Esophagus (tissue), 2 donors: ENCODE results near the gene FAM83E. TPM values are rescaled to one million over a fixed set of nuclear protein-coding genes. Genes with fewer than 3 reads are reported as not detected.

Source experiments
- H3K27ac ChIP-seq, 2 donors: one replicate each; pipeline ENCODE4 v1.5.1; 2013; ENCODE audit warnings: low read depth in 2 of 2, mild to moderate bottlenecking in 2 of 2, inconsistent platforms in 1 of 2, low read length in 1 of 2, moderate library complexity in 1 of 2
- H3K27me3 ChIP-seq, 2 donors: one replicate each; pipeline ENCODE4 v1.6.1; 2013; ENCODE audit warnings: low read length in 2 of 2, control low read depth in 1 of 2, mild to moderate bottlenecking in 1 of 2; ENCODE audit not compliant: insufficient read depth in 2 of 2, control insufficient read depth in 1 of 2
- H3K36me3 ChIP-seq, 2 donors: one replicate each; pipeline ENCODE4 v1.6.1; 2013; ENCODE audit warnings: low read length in 1 of 2; ENCODE audit not compliant: control insufficient read depth in 2 of 2, insufficient read depth in 2 of 2
- H3K4me1 ChIP-seq, 2 donors: one replicate each; pipeline ENCODE4 v1.6.1; 2013; ENCODE audit warnings: low read length in 1 of 2; ENCODE audit not compliant: control insufficient read depth in 2 of 2, insufficient read depth in 2 of 2
- H3K4me3 ChIP-seq, 2 donors: one replicate each; pipeline ENCODE4 v1.5.1; 2013; ENCODE audit warnings: low read length in 2 of 2, mild to moderate bottlenecking in 2 of 2, low read depth in 1 of 2, moderate library complexity in 1 of 2
- H3K9me3 ChIP-seq, 2 donors: one replicate each; pipeline ENCODE4 v1.6.1; 2013; ENCODE audit warnings: mild to moderate bottlenecking in 2 of 2, low read depth in 1 of 2, low read length in 1 of 2, moderate library complexity in 1 of 2; ENCODE audit not compliant: control insufficient read depth in 2 of 2, insufficient read depth in 1 of 2
- whole genome bisulfite sequencing, 2 donors: extraction: QIAGEN DNeasy Blood & Tissue Kit; methylation state at CpG; one replicate each; pipeline ENCODE4 v1.1.7; 2013; 5-methylcytosine and 5-hydroxymethylcytosine counted together
- polyA plus RNA-seq, 2 donors: library from polyadenylated mRNA; stranded (reverse); fragments of 200-250 nt; gene quantifications; one replicate each; pipeline ENCODE4 v1.2.3, GENCODE V29; 2013
- donor health status: healthy with polysubstance abuse.
- donor health status: Bipolar disorder and iron deficiency.

The FAM83E gene
- polyA plus RNA-seq, 2 donors = 6.5 to 26.7 TPM

GRCh38 chr19:48623556-48624066 lies 8.7 kb upstream of the FAM83E start:
- Histone ChIP-seq H3K36me3 (peaks cover 0 to 2% of the 10 kb centered on the region in 2 donors), H3K27ac (peak overlapping the region; percentile 79 to 88), H3K4me1 (peaks cover 0 to 14% of the 10 kb centered on the region in 2 donors), H3K27me3 (no peaks in the 10 kb centered on the region), H3K4me3 (peak overlapping the region; percentile 23 to 48), H3K9me3 (no peaks in the 10 kb centered on the region)
- 18 to 21% methylated on average over 8 of the region's 8 CpGs for WGBS, 2 donors

- peak overlapping the region; percentile 93 to 98 for H3K27ac ChIP-seq
- no peaks in the 10 kb centered on the region for H3K27me3 ChIP-seq
- H3K36me3 ChIP-seq = peaks cover 11 to 28% of the 10 kb centered on the region in 2 donors
- peaks cover 0 to 22% of the 10 kb centered on the region in 2 donors for H3K4me1 ChIP-seq
- H3K4me3 ChIP-seq = peak overlapping the region; percentile 48 to 91
- no peaks in the 10 kb centered on the region for H3K9me3 ChIP-seq
- WGBS, 2 donors = 27 to 30% methylated on average over 6 of the region's 6 CpGs
Measured at GRCh38 chr19:48619692-48620585, 5.1 kb upstream of the FAM83E start.

DNA sequence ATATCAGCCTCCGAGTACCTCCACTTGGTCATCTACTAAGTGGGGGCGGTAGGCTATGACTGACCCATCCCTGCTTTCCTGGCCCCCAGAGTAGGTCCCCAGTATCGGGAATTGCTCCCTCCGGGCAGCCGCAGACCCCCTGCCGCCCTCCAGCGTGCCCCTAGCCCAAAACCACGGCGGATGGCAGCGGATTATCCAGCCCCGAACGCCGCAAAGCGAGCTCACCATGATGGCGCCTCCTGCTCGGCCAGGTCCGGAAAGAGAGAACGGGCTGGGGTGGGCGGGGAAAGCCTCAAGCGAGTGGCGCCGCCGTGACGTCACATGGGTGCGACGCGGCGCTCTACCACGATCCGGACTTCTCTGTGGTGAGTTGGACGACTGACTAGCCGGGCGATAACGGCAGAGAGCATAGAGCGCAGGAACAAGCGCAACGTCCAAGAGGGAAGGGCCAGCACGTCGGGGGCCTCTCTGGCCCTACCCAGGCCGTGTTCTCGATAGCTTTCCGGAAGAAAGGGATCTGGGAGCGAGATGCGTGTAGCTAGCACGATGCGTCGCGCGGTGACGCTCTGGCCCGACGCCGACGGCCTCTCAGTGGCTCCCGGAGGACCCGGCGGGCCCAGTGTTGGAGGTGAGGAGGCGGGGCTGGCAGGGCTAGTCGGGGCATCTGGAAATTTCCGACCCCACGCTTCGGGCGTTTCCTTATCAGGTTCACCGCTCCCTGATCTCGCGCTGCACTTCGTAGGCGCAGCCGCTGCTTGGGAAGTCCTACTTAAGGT lies 4.2 kb upstream of the FAM83E start, which contains the start of the genes RPL18 and SPHK2:
RPL18 (minus strand) TSS at position 263 of the 776 bp plus-strand sequence; CDS start at position 228, 35 bp downstream.
SPHK2 (plus strand) TSS at position 591 of the 776 bp plus-strand sequence. CDS start 1,009 bp downstream, outside the sequence.
- Histone ChIP-seq H3K36me3 (peaks cover 11 to 28% of the 10 kb centered on the region in 2 donors), H3K4me1 (peaks cover 0 to 23% of the 10 kb centered on the region in 2 donors), H3K27ac (peak within 1 kb of the TSS; percentile 93 to 98), H3K27me3 (no peaks in the 10 kb centered on the region), H3K9me3 (no peaks in the 10 kb centered on the region), H3K4me3 (peak within 1 kb of the TSS; percentile 85 to 91)
- 0% methylated on average over 69 of the region's 69 CpGs for WGBS, 2 donors

DNA sequence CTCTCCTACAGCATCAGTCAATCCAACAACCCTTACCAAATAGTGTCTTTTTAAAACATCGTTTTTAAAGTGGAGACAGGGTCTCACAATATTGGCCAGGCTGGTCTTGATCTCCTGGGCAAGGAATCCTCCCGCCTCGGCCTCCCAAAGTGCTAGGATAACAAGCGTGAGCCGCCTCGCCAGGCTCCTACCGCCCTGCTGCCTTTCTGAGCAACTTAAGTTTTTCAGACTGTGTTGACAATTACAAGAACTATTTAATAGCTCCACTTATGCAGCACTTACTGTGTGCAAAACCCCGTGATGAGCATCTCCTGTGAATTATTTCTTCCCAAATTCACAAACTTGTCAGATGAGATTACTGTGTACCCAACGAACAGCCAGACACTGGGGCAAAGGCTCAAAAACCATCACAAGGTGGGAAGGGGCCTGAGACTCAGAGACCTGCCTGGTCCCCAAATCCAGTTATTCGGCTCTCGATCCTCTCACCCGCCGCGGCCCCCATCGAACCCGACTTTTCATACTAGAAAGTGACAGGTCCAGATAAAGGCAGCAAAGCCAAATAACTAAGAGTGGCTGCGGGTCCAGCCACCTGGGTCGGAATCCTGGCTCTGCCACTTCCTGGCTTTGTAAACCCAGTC lies 3.5 kb upstream of the FAM83E start:
- Histone ChIP-seq H3K36me3 (peaks cover 11 to 28% of the 10 kb centered on the region in 2 donors), H3K4me1 (peaks cover 0 to 30% of the 10 kb centered on the region in 2 donors), H3K27me3 (no peaks in the 10 kb centered on the region), H3K9me3 (no peaks in the 10 kb centered on the region), H3K27ac (peak overlapping the region; percentile 93 to 98), H3K4me3 (peak overlapping the region; percentile 85 to 91)
- WGBS, 2 donors = 1 to 2% methylated on average over 18 of the region's 18 CpGs

- 38% methylated on average over 18 of the region's 18 CpGs for WGBS, 2 donors
- Histone ChIP-seq H3K36me3 (peaks cover 11 to 28% of the 10 kb centered on the region in 2 donors), H3K27ac (peak overlapping the region; percentile 88 to 93), H3K27me3 (no peaks in the 10 kb centered on the region), H3K9me3 (no peaks in the 10 kb centered on the region), H3K4me1 (peaks cover 0 to 31% of the 10 kb centered on the region in 2 donors), H3K4me3 (peak overlapping the region; percentile 85 to 91)
Measured at GRCh38 chr19:48617146-48617937, 2.5 kb upstream of the FAM83E start.

GRCh38 chr19:48616491-48617056 lies 1.7 kb upstream of the FAM83E start:
- no peaks in the 10 kb centered on the region for H3K27me3 ChIP-seq
- WGBS, 2 donors = 46 to 51% methylated on average over 12 of the region's 12 CpGs

DNA sequence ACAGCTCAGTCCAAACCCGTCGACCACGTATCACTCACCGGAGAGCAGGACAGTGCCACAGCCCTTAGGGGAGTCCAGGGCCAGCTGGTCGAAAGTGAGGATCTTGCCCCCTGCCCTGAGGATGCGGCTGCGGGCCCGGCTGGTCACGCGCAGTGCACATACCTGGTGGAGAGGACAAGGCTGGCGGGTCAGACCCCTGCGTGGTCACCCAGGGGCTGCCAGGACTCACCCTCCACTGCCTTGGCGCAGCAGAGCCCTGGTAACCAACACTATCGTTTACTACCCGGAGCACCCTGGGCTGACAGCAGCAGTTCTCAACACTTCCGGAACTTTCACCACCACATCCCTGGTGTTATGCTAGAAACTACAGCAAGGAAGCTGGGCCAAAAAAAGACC lies 1.2 kb upstream of the FAM83E start:
- WGBS, 2 donors = 74 to 77% methylated on average over 15 to 16 of the region's 16 CpGs
- peaks cover 0 to 31% of the 10 kb centered on the region in 2 donors for H3K4me1 ChIP-seq
- H3K36me3 ChIP-seq = peaks cover 11 to 28% of the 10 kb centered on the region in 2 donors
- no peaks in the 10 kb centered on the region for H3K9me3 ChIP-seq
- no peaks in the 10 kb centered on the region for H3K27me3 ChIP-seq
- H3K27ac ChIP-seq = peak overlapping the region; percentile 84 to 88
- H3K4me3 ChIP-seq = peak overlapping the region in 1 of 2 donors; percentile 18

More at GRCh38 chr19:48616491-48617056, 1.7 kb upstream of the FAM83E start:
- H3K27ac ChIP-seq = peak overlapping the region; percentile 88 to 93
- H3K4me1 ChIP-seq = peaks cover 0 to 31% of the 10 kb centered on the region in 2 donors
- peaks cover 11 to 28% of the 10 kb centered on the region in 2 donors for H3K36me3 ChIP-seq
- peak overlapping the region; percentile 39 to 91 for H3K4me3 ChIP-seq
- no peaks in the 10 kb centered on the region for H3K9me3 ChIP-seq

DNA sequence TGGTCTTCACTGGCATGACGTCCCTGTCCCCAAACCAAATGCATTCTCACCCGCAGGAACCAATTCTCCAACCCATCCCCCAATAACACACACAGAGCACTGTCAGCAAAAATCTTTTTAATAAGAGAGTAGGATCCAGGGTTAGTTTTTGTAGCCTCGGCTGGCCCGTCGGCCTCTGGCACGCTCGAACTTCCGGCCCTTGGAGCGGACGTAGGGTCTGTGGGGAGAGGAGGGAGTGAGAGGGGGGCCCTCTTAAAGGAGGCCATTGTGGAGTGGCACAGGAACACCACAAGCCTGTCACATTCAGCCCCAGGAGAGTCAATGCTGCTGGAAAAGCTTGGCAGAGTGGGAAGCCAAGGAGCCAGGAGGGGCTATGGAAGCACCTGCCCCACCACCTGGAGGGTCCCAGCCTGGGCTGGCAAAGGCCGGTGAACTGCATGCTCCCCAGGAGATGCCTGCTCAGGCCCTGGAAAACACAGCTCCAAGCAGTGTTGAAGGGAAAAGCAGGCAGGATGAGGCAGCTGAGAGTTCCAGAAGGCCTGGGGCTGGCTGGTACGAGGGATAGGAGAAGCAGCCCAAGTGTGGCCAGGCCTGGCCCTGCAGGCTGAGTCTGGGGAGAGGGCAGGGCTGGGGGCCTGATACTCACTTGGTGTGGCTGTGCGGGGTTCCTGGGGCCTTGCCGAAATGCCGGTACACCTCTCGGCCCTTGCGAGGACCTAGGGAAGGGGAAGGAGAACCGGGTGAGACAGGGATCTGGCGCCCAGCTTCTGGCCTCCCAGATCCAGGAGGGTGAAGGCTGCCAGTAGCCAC lies 560 bp upstream of the FAM83E start:
- Histone ChIP-seq H3K4me3 (peak overlapping the region; percentile 1 to 5), H3K9me3 (no peaks in the 10 kb centered on the region), H3K36me3 (peaks cover 11 to 28% of the 10 kb centered on the region in 2 donors), H3K27me3 (no peaks in the 10 kb centered on the region), H3K4me1 (peaks cover 0 to 31% of the 10 kb centered on the region in 2 donors), H3K27ac (peak overlapping the region; percentile 84 to 88)
- WGBS, 2 donors = 56 to 62% methylated on average over 19 of the region's 19 CpGs
